ENCODE data around the gene PNPLA7. TPM values are rescaled to one million over a fixed set of nuclear protein-coding genes. Genes with fewer than 3 reads are reported as not detected.

Gene PNPLA7
- total RNA-seq, 1 donor from 2014 or later = 3.6 TPM

DNA sequence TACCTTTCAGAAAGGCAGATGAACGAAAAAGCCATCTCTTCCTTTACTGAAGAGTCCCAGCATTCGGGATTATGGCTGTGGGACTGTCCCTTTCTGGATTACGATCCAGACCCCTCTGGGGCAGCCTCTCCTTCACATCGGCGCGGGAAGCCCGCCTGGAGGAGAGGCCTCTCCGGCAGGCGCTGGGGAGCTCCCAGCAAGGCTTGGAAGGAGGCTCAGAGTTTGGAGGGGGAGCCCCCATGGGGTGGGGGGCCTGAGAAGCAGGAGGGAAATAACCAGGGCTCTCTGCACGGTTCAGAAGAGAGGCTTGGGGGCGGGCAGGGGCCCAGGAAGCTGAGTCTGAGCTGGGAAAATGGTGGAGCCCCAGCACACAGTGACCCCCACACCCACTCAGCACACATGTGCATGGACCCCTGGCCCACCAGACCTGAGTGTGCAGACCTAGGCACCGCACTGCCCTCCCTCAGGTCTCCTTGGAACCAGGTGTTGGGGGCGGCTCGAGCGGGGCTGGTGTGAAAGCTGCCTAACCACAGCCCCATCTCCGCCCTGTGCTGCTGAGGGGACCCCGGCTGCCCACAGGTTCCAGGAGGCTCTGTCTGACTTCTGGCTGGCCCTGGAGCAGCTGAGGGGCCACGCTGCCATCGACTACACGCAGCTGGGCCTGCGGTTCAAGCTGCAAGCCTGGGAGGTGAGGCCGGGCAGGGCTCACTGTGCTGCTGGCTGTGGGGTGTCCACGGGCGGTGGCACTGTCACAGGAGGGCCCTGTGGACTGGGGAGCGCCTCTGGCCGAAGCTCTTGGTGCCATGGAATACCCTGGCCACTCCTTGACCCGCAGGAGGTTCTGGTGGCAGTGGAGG, 122.5 kb downstream of the PNPLA7 start:
- Mint-ChIP-seq H3K27ac (ENCODE audit: unreplicated experiment) (no peak overlapping the region), H3K4me3 (ENCODE audit: unreplicated experiment) (no peak overlapping the region), H3K9me3 (ENCODE audit: low read depth) (no peaks in the 10 kb centered on the region), H3K27me3 (ENCODE audit: low read depth) (no peaks in the 10 kb centered on the region), H3K4me1 (ENCODE audit: low read depth) (peaks cover 9% of the 10 kb centered on the region), H3K36me3 (ENCODE audit: low read depth) (no peaks in the 10 kb centered on the region)
- TF ChIP-seq, protein P1, sequence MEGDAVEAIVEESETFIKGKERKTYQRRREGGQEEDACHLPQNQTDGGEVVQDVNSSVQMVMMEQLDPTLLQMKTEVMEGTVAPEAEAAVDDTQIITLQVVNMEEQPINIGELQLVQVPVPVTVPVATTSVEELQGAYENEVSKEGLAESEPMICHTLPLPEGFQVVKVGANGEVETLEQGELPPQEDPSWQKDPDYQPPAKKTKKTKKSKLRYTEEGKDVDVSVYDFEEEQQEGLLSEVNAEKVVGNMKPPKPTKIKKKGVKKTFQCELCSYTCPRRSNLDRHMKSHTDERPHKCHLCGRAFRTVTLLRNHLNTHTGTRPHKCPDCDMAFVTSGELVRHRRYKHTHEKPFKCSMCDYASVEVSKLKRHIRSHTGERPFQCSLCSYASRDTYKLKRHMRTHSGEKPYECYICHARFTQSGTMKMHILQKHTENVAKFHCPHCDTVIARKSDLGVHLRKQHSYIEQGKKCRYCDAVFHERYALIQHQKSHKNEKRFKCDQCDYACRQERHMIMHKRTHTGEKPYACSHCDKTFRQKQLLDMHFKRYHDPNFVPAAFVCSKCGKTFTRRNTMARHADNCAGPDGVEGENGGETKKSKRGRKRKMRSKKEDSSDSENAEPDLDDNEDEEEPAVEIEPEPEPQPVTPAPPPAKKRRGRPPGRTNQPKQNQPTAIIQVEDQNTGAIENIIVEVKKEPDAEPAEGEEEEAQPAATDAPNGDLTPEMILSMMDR (IDR thresholded peaks at IDR 0.05) = no peak
- peak; percentile 90 for DNase-seq (ENCODE audit: low spot score)

DNA sequence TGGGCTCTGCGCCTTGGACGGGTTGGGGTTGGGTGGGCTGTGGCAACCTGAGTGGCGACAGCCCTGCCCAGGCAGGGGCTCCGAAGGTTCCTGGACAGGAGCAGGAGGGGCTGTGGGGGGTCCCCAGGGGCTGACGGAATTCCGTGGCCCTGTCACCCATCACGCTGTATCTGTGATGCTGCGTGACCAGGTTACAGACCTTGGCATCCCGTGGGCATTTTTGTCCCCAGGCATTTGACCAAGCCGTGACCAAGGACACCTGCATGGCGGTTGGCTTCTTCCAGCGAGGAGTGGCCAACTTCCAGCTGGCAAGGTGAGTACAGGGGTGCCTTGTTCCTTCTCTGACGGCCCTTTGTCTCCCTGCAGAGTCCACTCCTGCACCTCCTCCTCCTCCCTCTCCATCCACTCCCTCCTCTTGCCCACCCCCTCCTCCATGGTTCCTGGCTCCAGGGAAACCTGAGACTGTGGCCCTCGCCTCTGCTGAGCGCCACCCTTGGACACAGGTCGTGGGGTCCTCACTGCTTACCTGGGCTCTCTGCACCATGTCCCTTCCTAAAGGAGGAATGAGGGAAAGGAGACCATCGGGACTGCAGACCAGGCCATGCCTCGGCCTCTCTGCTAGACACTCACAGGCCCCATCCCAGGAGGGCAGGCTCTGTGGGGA, 124.1 kb downstream of the PNPLA7 start:
- Mint-ChIP-seq H3K4me1 (ENCODE audit: low read depth) (peaks cover 18% of the 10 kb centered on the region), H3K36me3 (ENCODE audit: low read depth) (no peaks in the 10 kb centered on the region), H3K27ac (ENCODE audit: unreplicated experiment) (no peak overlapping the region), H3K4me3 (ENCODE audit: unreplicated experiment) (no peak overlapping the region), H3K9me3 (ENCODE audit: low read depth) (no peaks in the 10 kb centered on the region), H3K27me3 (ENCODE audit: low read depth) (no peaks in the 10 kb centered on the region)
- TF ChIP-seq, protein P1 (IDR thresholded peaks at IDR 0.05) = no peak
- peak; percentile 72 for DNase-seq (ENCODE audit: low spot score)

DNA sequence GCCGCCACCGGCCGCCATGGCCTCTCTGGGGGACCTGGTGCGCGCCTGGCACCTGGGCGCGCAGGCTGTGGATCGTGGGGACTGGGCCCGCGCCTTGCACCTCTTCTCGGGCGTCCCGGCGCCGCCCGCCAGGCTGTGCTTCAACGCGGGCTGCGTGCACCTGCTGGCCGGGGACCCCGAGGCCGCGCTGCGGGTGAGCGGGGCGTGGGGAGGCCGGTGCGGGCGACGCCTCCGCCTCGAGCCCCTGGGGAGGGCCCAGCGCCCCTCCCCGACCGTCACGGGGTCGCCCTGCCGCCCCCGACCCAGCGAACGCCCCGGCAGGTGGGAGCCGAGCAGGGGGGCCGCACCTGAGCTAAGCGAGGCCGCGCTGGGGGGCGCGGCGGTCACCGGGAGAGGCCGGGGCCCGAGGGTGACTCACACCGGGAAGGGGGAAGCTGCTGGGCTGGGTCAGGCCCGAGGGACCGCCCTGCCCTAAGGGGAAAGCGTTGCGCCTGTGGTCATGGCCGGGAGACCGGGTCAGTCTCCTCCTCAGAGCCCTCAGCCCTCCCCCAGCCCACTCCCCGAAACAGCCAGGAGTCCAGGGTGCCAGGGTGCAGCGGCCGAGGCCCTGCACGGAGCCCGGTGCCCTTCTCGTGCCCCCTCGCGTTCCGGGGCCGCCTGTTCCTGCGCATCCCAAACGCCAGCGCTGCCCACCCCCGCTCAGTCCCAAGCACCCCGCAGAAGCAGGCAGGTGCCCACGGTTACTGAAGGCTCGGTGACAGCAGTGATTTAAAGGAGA, 126.5 kb downstream of the PNPLA7 start:
- H3K9me3 Mint-ChIP-seq (ENCODE audit: low read depth) = no peaks in the 10 kb centered on the region
- H3K27ac Mint-ChIP-seq (ENCODE audit: unreplicated experiment) = no peak overlapping the region
- no peak overlapping the region for H3K4me3 Mint-ChIP-seq (ENCODE audit: unreplicated experiment)
- TF ChIP-seq, protein P1 (IDR thresholded peaks at IDR 0.05) = peak; percentile 61
- peak; percentile 89 for DNase-seq (ENCODE audit: low spot score)
- no peaks in the 10 kb centered on the region for H3K27me3 Mint-ChIP-seq (ENCODE audit: low read depth)
- peaks cover 18% of the 10 kb centered on the region for H3K4me1 Mint-ChIP-seq (ENCODE audit: low read depth)
- H3K36me3 Mint-ChIP-seq (ENCODE audit: low read depth) = no peaks in the 10 kb centered on the region

DNA sequence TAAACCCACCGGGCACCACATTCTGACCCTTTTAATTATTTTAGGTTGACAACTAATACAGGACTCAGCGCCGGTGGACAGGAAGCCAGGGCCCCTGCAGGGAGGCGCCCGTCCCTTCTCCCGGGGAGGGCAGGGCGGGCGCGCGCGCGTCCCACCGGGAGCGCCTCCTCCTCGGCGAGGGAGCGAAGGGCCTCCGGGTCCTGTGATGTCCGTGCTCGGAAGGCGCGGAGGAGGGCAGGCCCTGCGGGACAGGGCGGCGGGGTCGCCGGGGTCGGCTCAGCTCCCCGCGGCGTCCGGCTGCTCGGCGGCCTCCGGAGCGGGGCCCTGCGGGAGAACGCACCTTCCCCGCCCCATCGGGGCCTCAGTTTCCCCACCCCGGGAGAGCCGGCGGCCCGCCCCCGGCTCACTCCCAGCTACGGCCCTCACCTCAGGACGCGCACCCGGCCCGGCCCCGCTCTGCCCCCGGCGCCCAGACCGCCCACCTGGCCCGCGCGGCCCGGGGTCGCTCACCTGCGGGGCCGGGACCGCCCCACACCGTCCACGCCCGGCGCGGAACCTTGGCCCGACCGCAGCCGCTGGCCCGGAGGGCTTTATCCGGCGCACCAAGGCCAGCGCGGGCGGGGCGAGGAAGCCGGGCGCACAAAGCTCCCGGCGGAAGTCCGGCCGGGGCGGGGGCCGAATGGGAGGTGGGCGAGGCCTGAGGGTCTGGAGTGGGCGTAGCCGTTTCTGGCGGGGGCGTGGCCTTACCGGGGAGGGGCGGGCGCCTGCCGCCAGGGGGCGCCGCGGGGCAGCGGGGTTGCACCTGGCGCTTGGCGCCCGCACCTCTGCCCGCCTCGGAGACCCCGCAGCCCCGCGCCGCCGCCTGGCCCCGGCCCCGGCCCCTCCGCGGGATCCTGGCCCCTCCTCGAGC, 127.3 kb downstream of the PNPLA7 start, which contains the start of the genes EXD3 and NOXA1:
Gene EXD3, minus strand, starts transcription at position 559 of the 910 bp plus-strand sequence. CDS start 27,805 bp downstream, outside the sequence.
Gene NOXA1, plus strand, starts transcription at position 790 of the 910 bp plus-strand sequence. CDS start 137 bp downstream, outside the sequence.
- no peaks in the 10 kb centered on the region for H3K27me3 Mint-ChIP-seq (ENCODE audit: low read depth)
- H3K27ac Mint-ChIP-seq (ENCODE audit: unreplicated experiment) = no peak within 1 kb of the TSS
- no peaks in the 10 kb centered on the region for H3K36me3 Mint-ChIP-seq (ENCODE audit: low read depth)
- peak within 1 kb of the TSS; percentile 79 for H3K4me3 Mint-ChIP-seq (ENCODE audit: unreplicated experiment)
- peaks cover 18% of the 10 kb centered on the region for H3K4me1 Mint-ChIP-seq (ENCODE audit: low read depth)
- TF ChIP-seq, protein P1 (IDR thresholded peaks at IDR 0.05) = peak; percentile 77
- no peaks in the 10 kb centered on the region for H3K9me3 Mint-ChIP-seq (ENCODE audit: low read depth)
- peak; percentile 96 for DNase-seq (ENCODE audit: low spot score)
